H9 (cell line): ENCODE results near the gene ZNF524. TPM values are rescaled to one million over a fixed set of nuclear protein-coding genes. Genes with fewer than 3 reads are reported as not detected.

Experiments used
- DNase-seq: peaks from one replicate; pipeline ENCODE4 v3.0.0-alpha.2; 2017
- H2AFZ ChIP-seq: one replicate; pipeline ENCODE4 v1.6.1; 2013; ENCODE audit warnings: mild to moderate bottlenecking, low read length, control low read depth, moderate library complexity
- H2AK5ac ChIP-seq: 2 replicates; pipeline ENCODE4 v1.6.1; 2013; ENCODE audit warnings: low read length, control low read depth, mixed read lengths; ENCODE audit not compliant: insufficient read length
- H2BK120ac ChIP-seq: one replicate; pipeline ENCODE4 v1.6.1; 2013; ENCODE audit warnings: low read depth, mild to moderate bottlenecking, low read length, control low read depth, inconsistent platforms; ENCODE audit not compliant: poor library complexity, severe bottlenecking
- H2BK12ac ChIP-seq: 2 replicates; pipeline ENCODE4 v1.6.1; 2013; ENCODE audit warnings: low read length, control low read depth, mixed read lengths, low read depth; ENCODE audit not compliant: insufficient read length
- H2BK15ac ChIP-seq: 2 replicates; pipeline ENCODE4 v1.6.1; 2013; ENCODE audit warnings: low read depth, low read length, control low read depth
- H2BK20ac ChIP-seq: one replicate; pipeline ENCODE4 v1.6.1; 2013; ENCODE audit warnings: low read depth, mild to moderate bottlenecking, low read length, control low read depth, inconsistent platforms; ENCODE audit not compliant: poor library complexity, severe bottlenecking
- H2BK5ac ChIP-seq: 2 replicates; pipeline ENCODE4 v1.6.1; 2013; ENCODE audit warnings: low read length, control low read depth, mixed read lengths; ENCODE audit not compliant: insufficient read length
- H3K14ac ChIP-seq: 2 replicates; pipeline ENCODE4 v1.6.1; 2013; ENCODE audit warnings: low read length, control low read depth; ENCODE audit not compliant: insufficient read depth
- H3K18ac ChIP-seq: 2 replicates; pipeline ENCODE4 v1.6.1; 2013; ENCODE audit warnings: low read depth, mild to moderate bottlenecking, mixed read lengths, low read length, control low read depth; ENCODE audit not compliant: insufficient read length
- H3K23ac ChIP-seq: 2 replicates; pipeline ENCODE4 v1.6.1; 2013; ENCODE audit warnings: low read length, control low read depth, mixed read lengths, low read depth; ENCODE audit not compliant: insufficient read length
- H3K23me2 ChIP-seq: 2 replicates; pipeline ENCODE4 v1.6.1; 2013; ENCODE audit warnings: low read depth, mild to moderate bottlenecking, mixed read lengths, low read length, control low read depth; ENCODE audit not compliant: insufficient read length, poor library complexity, severe bottlenecking
- H3K27ac ChIP-seq: 2 replicates; pipeline ENCODE4 v1.5.1; 2013; ENCODE audit warnings: low read length, control low read depth, mixed read lengths, low read depth; ENCODE audit not compliant: insufficient read length
- H3K27me3 ChIP-seq: 2 replicates; pipeline ENCODE4 v1.6.1; 2013; ENCODE audit warnings: low read length, control low read depth, inconsistent platforms; ENCODE audit not compliant: insufficient read depth
- H3K4ac ChIP-seq: 2 replicates; pipeline ENCODE4 v1.6.1; 2013; ENCODE audit warnings: low read depth, mild to moderate bottlenecking, control low read depth, inconsistent platforms, low read length, moderate library complexity
- H3K4me1 ChIP-seq: 2 replicates; pipeline ENCODE4 v1.6.1; 2013; ENCODE audit warnings: low read length, control low read depth, inconsistent platforms; ENCODE audit not compliant: insufficient read depth
- H3K4me2 ChIP-seq: 2 replicates; pipeline ENCODE4 v1.6.1; 2013; ENCODE audit warnings: low read length, control low read depth, mixed read lengths; ENCODE audit not compliant: insufficient read length, insufficient read depth
- H3K56ac ChIP-seq: 2 replicates; pipeline ENCODE4 v1.6.1; 2013; ENCODE audit warnings: low read depth, mild to moderate bottlenecking, mixed read lengths, low read length, control low read depth; ENCODE audit not compliant: insufficient read length
- H3K79me1 ChIP-seq: 2 replicates; pipeline ENCODE4 v1.6.1; 2013; ENCODE audit warnings: low read depth, mild to moderate bottlenecking, moderate library complexity, low read length, control low read depth, inconsistent platforms; ENCODE audit not compliant: insufficient read depth, poor library complexity, severe bottlenecking
- H3K79me2 ChIP-seq: 2 replicates; pipeline ENCODE4 v1.6.1; 2013; ENCODE audit warnings: low read length, control low read depth, inconsistent platforms; ENCODE audit not compliant: insufficient read depth
- H3K9ac ChIP-seq: 2 replicates; pipeline ENCODE4 v1.6.1; 2013; ENCODE audit warnings: low read length, control low read depth, mixed read lengths; ENCODE audit not compliant: insufficient read length; ENCODE audit errors: extremely low read depth
- H3K9me3 ChIP-seq: one replicate; pipeline ENCODE4 v1.6.1; 2013; ENCODE audit warnings: low read depth, low read length, inconsistent platforms; ENCODE audit not compliant: control insufficient read depth
- H3T11ph ChIP-seq: one replicate; pipeline ENCODE4 v1.6.1; 2013; ENCODE audit warnings: mild to moderate bottlenecking, low read length, control low read depth, inconsistent platforms
- H4K20me1 ChIP-seq: one replicate; pipeline ENCODE4 v1.6.1; 2013; ENCODE audit not compliant: control insufficient read depth, insufficient read length, insufficient read depth
- H4K5ac ChIP-seq: 2 replicates; pipeline ENCODE4 v1.6.1; 2013; ENCODE audit warnings: low read depth, mild to moderate bottlenecking, mixed read lengths, low read length, control low read depth; ENCODE audit not compliant: insufficient read length
- H4K8ac ChIP-seq: replicated peaks from 2 replicates; pipeline ENCODE4 v1.6.1; 2013; ENCODE audit warnings: low read length, control low read depth, mixed read lengths, low read depth; ENCODE audit not compliant: insufficient read length
- H4K91ac ChIP-seq: 2 replicates; pipeline ENCODE4 v1.6.1; 2013; ENCODE audit warnings: low read depth, mild to moderate bottlenecking, moderate library complexity, mixed read lengths, low read length, control low read depth; ENCODE audit not compliant: insufficient read length
- H3K27ac Mint-ChIP-seq, 3 experiments: 2 replicates in 2 of 3; 3 replicates in 1 of 3; pipeline ENCODE4 v1.8.0; 2020 to 2021; ENCODE audit warnings: mixed read lengths in 3 of 3, mild to moderate bottlenecking in 1 of 3, moderate library complexity in 1 of 3
- H3K27me3 Mint-ChIP-seq: 2 replicates; pipeline ENCODE4 v1.8.0; 2021; ENCODE audit warnings: low read depth, mild to moderate bottlenecking, moderate library complexity, mixed read lengths
- H3K36me3 Mint-ChIP-seq, 3 experiments: 2 replicates in 2 of 3; 3 replicates in 1 of 3; pipeline ENCODE4 v1.8.0; 2020 to 2021; ENCODE audit warnings: low read depth in 3 of 3, mixed read lengths in 3 of 3; ENCODE audit not compliant: insufficient read depth in 1 of 3
- H3K4me1 Mint-ChIP-seq, 2 experiments: 2 replicates each; pipeline ENCODE4 v1.8.0; 2020; ENCODE audit warnings: mixed read lengths in 2 of 2
- H3K4me3 Mint-ChIP-seq, 2 experiments: 2 replicates in 1 of 2; 3 replicates in 1 of 2; pipeline ENCODE4 v1.8.0; 2020 to 2021; ENCODE audit warnings: mild to moderate bottlenecking in 2 of 2, mixed read lengths in 2 of 2, moderate library complexity in 1 of 2
- H3K9me3 Mint-ChIP-seq, 2 experiments: 2 replicates in 1 of 2; 3 replicates in 1 of 2; pipeline ENCODE4 v1.8.0; 2020; ENCODE audit warnings: mild to moderate bottlenecking in 2 of 2, mixed read lengths in 2 of 2, moderate library complexity in 1 of 2
- WGBS: extraction: QIAGEN DNeasy Blood & Tissue Kit; methylation state at CpG from one replicate; pipeline ENCODE4 v1.1.7; 2013; ENCODE audit warnings: missing lambda C conversion rate, low lambda C conversion rate, mixed read lengths; ENCODE audit not compliant: insufficient read length; ENCODE audit errors: extremely low coverage; 5-methylcytosine and 5-hydroxymethylcytosine counted together
- total RNA-seq: library from RNA; stranded (reverse); gene quantifications from 2 replicates; pipeline ENCODE4 v1.2.1, GENCODE V29; 2021
- TF ChIP-seq, protein P1 (sequence below): fragments of 200-600 bp; sonication (generic); conservative IDR thresholded peaks from 3 replicates; pipeline ENCODE4 v1.8.0; 2021; ENCODE audit warnings: antibody characterized with exemption, mild to moderate bottlenecking

ZNF524 gene
- total RNA-seq, 1 experiment from 2014 or later: 3.0 TPM

DNA sequence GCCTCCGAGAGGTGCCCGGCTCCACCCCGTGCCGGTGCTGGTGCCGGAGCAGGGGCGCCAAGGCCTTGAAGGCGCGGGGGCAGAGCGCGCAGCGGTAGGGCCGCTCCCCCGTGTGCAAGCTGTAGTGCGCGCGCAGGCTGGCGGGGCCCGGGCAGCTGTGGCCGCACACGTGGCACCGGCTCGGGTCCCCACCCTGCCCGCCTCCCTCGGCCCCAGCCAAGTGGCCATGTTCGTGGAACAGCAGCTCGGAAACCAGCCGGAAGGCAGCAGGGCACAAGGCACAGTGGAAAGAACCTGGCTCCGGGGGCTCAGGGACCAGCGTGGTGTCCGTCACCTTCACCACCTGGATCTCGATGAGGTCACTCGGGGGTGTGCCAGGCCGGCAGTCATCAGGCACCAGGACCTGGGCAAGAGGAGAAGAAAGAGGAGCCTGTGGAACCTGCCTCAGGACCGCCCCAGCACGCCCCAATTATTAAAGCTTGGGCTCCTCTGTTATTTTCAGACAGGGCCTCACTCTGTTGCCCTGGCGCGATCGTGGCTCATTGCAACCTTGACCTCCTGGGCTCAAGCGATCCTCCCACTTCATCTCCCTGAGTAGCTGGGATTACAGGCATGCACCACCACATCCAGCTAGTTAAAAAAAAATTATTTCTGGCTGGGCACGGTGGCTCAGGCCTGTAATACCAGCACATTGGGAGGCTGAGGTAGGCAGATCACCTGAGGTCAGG, 22.3 kb downstream of the ZNF524 start:
- H3K27me3 Mint-ChIP-seq: peaks cover 5% of the 10 kb centered on the region
- H3T11ph ChIP-seq: no peak overlapping the region

More for the DNA sequence above, 22.3 kb downstream of the ZNF524 start:
- Histone ChIP-seq H2BK15ac (no peak overlapping the region), H4K91ac (no peak overlapping the region), H2AFZ (no peak overlapping the region), H3K4ac (no peak overlapping the region), H3K27me3 (no peaks in the 10 kb centered on the region), H4K8ac (no peak overlapping the region), H4K20me1 (no peaks in the 10 kb centered on the region), H3K9me3 (no peaks in the 10 kb centered on the region), H3K27ac (no peak overlapping the region), H3K4me2 (no peak overlapping the region), H2BK12ac (no peak overlapping the region), H3K23ac (no peak overlapping the region), H3K79me1 (no peaks in the 10 kb centered on the region), H3K9ac (no peak overlapping the region), H3K14ac (no peak overlapping the region), H2BK20ac (no peak overlapping the region), H4K5ac (no peak overlapping the region), H3K56ac (no peak overlapping the region), H3K18ac (no peak overlapping the region), H2BK120ac (no peak overlapping the region), H2AK5ac (no peak overlapping the region), H2BK5ac (no peak overlapping the region), H3K4me1 (no peaks in the 10 kb centered on the region), H3K79me2 (no peaks in the 10 kb centered on the region), H3K23me2 (no peaks in the 10 kb centered on the region)
- H3K27ac Mint-ChIP-seq: no peak overlapping the region
- peaks cover 8 to 14% of the 10 kb centered on the region in 2 experiments for H3K4me1 Mint-ChIP-seq
- TF ChIP-seq, protein P1, sequence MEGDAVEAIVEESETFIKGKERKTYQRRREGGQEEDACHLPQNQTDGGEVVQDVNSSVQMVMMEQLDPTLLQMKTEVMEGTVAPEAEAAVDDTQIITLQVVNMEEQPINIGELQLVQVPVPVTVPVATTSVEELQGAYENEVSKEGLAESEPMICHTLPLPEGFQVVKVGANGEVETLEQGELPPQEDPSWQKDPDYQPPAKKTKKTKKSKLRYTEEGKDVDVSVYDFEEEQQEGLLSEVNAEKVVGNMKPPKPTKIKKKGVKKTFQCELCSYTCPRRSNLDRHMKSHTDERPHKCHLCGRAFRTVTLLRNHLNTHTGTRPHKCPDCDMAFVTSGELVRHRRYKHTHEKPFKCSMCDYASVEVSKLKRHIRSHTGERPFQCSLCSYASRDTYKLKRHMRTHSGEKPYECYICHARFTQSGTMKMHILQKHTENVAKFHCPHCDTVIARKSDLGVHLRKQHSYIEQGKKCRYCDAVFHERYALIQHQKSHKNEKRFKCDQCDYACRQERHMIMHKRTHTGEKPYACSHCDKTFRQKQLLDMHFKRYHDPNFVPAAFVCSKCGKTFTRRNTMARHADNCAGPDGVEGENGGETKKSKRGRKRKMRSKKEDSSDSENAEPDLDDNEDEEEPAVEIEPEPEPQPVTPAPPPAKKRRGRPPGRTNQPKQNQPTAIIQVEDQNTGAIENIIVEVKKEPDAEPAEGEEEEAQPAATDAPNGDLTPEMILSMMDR: no peak
- peaks cover 15 to 31% (median 27%) of the 10 kb centered on the region in 3 experiments; a peak in 6 of 7 replicates for H3K36me3 Mint-ChIP-seq
- DNase-seq: no peak
- WGBS: no CpG with 5 or more reads among the region's 40 CpGs
- no peak overlapping the region for H3K4me3 Mint-ChIP-seq
- no peaks in the 10 kb centered on the region; a peak in 1 of 5 replicates for H3K9me3 Mint-ChIP-seq
